ENCODE measurements around the gene KRT75.

DNA sequence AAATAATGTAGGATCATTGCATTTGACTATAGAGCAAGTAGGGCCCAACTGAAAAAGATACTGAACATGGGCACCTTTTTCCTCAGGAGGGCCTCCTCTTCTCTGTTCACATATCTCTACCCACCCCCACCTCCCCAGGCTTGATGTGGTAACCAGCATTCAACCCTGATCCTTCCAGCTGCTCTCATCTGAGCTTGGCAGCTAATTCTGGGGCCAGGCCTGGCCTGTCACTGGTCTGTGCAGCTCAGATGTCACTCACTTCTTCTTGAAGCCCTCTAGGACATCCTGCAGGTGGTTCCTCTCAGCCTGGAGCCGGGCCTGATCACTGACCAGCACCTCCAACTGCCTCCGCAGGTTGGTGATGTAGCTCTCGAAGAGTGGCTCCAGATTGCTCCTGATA, 50.8 kb downstream of the KRT75 start:
- no peak for TF ChIP-seq POLR2A (IDR thresholded peaks at IDR 0.05; ENCODE audit: low read depth, low read length)
- no peak for TF ChIP-seq POLR2AphosphoS5 (IDR thresholded peaks at IDR 0.05; ENCODE audit: low read depth, low read length)
- no peak for TF ChIP-seq TAF1 (IDR thresholded peaks at IDR 0.05; ENCODE audit: borderline replicate concordance, low read depth, low read length)

Measured in GM12892 (cell line).